Measurements from ENCODE around the gene TNNI3K.
"Not testable (repeated sequence)": the region's sequence is repeated elsewhere in the genome, so short reads cannot be mapped to it uniquely, and the experiment has no call there.

TNNI3K gene, protein sequence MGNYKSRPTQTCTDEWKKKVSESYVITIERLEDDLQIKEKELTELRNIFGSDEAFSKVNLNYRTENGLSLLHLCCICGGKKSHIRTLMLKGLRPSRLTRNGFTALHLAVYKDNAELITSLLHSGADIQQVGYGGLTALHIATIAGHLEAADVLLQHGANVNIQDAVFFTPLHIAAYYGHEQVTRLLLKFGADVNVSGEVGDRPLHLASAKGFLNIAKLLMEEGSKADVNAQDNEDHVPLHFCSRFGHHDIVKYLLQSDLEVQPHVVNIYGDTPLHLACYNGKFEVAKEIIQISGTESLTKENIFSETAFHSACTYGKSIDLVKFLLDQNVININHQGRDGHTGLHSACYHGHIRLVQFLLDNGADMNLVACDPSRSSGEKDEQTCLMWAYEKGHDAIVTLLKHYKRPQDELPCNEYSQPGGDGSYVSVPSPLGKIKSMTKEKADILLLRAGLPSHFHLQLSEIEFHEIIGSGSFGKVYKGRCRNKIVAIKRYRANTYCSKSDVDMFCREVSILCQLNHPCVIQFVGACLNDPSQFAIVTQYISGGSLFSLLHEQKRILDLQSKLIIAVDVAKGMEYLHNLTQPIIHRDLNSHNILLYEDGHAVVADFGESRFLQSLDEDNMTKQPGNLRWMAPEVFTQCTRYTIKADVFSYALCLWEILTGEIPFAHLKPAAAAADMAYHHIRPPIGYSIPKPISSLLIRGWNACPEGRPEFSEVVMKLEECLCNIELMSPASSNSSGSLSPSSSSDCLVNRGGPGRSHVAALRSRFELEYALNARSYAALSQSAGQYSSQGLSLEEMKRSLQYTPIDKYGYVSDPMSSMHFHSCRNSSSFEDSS

GRCh38 chr1:74235153-74235552, at the start of gene TNNI3K:
TNNI3K (plus strand) TSS chr1:74235387; CDS start chr1:74235452, 65 bp downstream.
- DNase-seq: no peak

GRCh38 chr1:74193908-74194307, 41.3 kb upstream of the TNNI3K start:
- DNase-seq: no peak

DNA sequence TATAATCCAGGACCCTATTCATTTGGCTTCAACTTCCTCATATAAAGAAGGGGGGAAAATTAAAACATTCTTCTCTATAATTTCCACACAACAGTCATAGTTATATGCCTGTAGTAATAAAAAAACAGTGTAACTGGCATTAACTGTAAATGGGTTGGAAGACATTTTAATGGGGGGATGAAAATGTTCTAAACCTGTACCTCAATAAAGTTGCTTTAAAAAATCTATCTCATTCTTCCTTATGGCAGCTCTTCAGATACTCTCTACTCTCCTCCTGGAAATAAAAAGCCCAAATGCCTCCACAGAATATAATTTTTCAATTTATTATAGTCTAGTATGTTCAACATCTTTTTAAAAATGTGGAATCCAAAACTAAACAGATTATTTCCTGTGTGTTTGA, 39.8 kb upstream of the TNNI3K start:
- DNase-seq: no peak

DNA sequence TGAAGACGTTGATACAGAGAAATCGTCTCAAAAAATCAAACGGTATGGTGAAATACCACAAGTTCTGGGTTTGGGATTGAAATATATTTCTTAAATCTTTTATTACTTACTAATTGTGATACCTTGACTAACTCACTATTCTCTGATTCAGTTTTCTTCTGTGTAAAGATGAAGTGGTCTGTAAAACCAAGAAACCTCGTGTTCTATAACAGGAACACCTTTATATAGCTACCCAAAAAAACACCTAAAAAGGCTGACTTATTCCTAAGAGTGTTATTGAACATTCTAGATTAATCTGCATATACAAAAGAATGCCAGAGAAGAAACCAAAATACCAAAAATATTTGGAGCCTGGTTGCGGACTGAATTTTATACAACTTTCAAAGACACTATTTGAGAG, 37.9 kb upstream of the TNNI3K start:
- no peak for DNase-seq

DNA sequence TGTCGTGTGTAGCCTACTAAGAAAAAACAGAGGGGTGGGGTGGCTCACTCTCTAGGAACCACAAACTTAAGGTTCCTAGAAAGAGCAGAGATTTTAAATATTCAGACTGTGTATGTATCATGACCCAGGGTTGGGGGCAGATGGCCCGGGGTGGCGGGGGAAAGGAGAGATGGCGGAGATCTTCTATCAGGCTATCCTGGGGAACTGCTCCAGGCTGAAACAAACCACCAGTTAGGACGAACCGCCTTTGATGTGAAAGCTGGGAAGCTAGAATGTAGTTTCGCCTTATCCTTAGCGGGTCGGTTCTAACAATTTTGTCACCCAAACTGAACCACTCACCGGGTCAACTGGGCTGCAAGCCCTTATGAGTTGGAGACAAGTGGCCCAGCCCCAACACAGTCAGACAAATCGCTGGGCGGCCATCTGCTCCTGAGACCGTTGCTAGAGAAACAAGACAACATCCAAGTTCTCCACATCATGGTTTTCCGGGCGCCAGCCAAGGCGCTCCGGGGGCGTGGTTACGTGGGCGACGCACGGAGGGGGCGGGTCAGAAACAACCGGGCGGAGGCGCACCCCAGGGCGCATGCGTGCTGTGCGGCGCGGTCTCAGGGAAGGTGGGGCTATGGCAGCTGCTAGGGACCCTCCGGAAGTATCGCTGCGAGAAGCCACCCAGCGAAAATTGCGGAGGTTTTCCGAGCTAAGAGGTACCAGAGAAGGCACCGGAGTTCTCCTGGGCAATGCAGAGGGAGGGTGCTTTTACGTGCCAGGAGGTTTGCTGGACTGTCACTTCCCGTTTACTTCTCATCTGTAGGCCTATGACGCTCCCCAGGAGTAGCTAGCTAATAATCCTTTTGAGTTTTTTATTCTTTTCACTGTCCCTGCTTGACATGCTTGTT, 37.3 kb upstream of the TNNI3K start, which contains the start of the genes FPGT and LRRIQ3:
Gene FPGT (plus strand): TSS at position 586 of the 896 bp plus-strand sequence. CDS start 37 bp downstream, at position 623.
Gene LRRIQ3 (minus strand): TSS at position 520 of the 896 bp plus-strand sequence. CDS start 14,492 bp downstream, outside the sequence.
- DNase-seq: peak; percentile 48

- no peak for DNase-seq
These were observed 35.7 kb upstream of the TNNI3K start for GRCh38 chr1:74199504-74199903.

DNA sequence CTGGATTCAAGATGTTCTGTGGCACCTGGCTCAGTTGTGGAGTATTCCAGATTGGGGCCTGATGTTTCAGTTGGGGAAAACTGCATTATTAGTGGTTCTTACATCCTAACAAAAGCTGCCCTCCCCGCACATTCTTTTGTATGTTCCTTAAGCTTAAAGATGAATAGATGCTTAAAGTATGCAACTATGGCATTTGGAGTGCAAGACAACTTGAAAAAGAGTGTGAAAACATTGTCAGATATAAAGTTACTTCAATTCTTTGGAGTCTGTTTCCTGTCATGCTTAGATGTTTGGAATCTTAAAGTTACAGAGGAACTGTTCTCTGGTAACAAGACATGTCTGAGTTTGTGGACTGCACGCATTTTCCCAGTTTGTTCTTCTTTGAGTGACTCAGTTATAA, 29.9 kb upstream of the TNNI3K start:
- no peak for DNase-seq

DNA sequence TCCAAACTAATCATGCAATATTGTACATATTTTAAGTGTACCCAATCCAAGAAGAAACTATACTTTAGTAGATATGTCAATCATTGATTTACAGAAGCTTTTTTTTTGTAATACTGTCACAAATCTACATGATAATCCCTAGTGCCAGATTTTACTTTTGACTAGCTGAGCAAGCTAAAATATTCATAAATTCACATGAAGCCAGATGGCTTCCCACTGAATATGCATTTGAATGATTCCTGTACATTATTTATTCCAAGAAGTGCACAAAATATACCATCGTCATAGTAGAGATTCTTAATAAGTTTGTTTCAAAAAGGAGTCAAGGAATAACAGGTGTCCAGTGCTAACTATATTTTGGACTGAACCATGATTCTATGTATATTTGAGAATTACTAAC, 20.0 kb upstream of the TNNI3K start:
- no peak for DNase-seq

GRCh38 chr1:74222701-74223100, 12.5 kb upstream of the TNNI3K start:
- no peak for DNase-seq

GRCh38 chr1:74223453-74223852, 11.7 kb upstream of the TNNI3K start:
- no peak for DNase-seq

DNA sequence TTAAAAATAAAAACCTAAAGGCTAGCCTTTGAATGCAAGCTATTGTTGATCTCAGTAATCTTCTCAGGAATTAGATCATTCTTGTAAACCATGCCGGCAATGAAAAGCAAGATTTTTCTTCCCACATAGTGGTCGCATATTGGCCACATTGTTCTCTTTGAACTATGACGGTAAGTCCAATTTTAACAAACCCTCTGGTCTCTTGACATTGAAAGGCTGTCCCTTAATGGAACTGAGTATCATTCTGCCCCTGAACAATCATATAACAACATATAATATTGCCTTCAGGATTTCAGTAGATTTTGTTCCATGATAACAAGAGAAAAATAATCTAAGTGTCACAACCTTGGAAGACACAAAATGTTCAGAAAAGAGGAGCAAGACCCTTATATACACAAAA, 1.3 kb downstream of the TNNI3K start:
- no peak for DNase-seq

DNA sequence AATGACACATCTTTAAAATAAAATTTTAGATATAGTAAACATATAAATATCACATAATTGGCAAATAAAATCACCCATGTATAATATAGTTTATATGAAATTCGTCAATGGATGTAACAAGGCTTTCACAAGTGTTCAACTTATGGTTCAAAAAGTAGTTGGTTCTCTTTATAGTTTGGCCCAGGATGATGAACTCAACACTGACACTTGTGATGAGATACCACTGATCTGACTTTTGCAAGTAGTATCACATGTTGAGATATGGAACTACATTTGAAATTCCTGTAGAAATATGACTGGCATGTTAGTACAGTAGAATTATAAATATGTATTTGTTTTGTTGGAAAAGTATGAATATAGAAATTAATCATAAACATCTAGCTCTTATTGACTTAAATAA, 1.8 kb downstream of the TNNI3K start:
- no peak for DNase-seq

DNA sequence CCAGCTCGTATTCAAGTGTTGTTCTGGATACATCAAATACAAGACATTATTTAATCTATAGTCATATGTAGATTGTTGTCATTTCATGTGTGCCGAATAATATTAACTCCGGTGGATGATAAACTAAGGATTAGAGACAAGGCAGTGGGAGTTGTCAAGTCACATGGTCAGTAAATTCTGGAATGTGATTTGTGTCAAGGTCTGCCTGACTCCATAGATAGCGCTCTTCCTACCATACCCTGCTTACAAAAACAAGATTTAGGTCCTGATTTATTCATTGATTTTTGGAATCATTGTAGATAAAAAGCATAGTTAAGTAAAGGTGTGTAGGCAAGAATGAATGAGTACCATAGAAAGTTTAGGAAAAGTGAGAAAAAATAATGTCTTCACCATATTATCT, 2.6 kb downstream of the TNNI3K start:
- no peak for DNase-seq

DNA sequence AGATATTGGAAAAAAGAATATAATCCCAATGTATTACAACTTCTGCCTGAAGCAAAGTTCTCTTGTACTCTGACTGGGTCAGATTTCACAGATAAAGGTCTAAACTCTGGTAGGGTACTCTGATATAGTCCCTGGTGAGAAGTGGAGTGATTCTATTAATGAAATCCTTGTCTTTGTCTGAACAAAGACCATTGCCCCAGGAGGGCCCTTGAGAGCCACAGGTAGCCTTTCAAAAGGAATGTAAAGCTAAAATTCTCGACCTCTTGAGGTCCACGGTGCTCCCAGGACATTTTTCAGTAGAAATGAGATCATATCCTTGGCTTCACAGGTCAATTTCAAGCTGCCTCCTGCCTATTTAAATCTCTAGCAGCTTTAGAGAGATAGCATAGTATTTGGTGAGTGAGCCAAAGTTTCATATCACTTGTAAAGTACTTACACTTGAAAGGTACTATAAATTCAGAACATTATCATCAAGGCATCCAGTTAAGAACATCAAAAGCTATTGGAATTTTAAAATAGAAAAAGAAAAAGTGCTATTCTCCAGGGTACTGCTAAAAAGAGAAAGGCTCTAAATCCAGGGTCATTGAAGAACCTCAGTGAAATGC, 10.1 kb downstream of the TNNI3K start:
- DNase-seq: no peak

DNA sequence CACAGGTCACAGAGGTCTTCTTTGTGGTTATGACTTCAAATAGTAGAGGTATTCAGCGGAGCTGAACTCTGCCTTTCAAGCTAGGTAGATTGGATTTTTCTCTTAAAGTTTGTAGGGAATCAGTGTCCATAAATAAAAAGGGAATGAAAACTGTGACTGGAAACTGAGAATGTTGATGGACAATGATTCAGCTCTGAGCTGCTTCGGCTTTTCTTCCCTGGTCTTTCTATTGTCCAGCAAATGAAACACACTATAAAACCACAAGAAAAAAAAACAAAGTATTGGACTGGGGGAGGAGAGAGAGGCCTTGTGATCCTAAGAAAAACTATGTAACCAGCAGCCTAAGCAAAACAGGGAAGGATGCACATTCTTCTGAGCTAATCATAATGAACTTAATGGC, 11.1 kb downstream of the TNNI3K start:
- no peak for DNase-seq

DNA sequence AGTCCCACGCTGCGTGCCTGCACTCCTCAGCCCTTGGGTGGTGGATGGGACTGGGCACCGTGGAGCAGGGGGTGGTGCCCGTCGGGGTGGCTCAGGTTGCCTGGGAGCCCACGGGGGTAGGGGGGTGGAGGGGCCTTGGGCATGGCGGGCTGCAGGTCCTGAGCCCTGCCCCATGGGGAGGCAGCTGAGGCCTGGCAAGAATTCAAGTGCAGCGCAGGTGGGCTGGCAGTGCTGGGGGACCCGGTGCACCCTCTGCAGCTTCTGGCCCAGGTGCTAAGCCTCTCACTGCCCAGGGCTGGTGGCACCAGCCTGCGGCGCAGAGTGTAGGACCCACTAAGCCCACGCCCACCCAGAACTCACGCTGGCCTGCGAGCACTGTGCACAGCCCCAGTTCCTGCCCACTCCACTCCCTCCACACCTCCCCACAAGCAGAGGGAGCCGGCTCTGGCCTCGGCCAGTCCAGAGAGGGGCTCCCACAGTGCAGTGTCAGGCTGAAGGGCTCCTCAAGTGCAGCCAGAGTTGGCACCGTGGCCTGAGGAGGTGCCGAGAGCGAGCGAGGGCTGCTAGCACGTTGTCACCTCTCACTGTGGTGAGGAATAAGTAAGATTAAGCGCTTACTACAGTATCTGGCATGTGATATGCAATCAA, 12.8 kb downstream of the TNNI3K start:
- no peak for DNase-seq

GRCh38 chr1:74253243-74253824, 18.1 kb downstream of the TNNI3K start:
- not testable (repeated sequence) for DNase-seq

GRCh38 chr1:74266001-74266400, 30.8 kb downstream of the TNNI3K start:
- DNase-seq: no peak

GRCh38 chr1:74271503-74271902, 36.3 kb downstream of the TNNI3K start:
- DNase-seq: no peak

DNA sequence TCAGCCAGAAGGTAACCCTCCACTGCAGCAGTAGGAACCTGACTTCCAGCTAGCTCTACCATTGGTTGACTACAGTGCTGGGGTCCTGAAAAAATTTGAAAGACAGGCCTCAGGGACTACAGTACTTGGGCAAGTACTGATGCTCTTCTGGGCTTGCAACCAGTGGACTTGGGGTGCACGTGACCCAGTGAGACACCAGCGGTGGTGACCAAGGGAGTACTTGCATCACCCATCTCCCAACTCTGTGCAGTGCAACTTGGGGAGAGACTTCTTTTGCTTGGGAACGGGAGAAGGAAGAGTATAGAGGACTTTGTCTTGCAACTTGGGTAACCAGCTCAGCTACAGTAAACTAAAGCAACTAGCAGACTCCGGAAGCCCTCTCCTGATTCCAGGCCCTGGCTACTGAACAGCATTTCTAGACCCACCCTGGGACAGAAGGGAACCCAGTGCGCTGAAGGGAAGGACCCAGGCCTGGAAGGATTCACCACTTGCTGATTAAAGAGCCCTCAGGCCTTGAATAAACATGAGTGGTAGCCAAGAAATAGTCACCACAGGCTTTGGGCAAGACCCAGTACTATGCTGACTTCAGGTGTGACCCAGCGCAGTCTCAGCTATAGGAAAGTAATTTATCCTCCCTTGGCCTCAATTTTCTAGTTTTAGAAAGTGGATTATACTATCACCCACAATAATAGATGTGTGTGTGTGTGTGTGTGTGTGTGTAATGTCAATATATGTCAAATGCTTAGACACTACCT, 45.6 kb downstream of the TNNI3K start:
- DNase-seq: no peak

DNA sequence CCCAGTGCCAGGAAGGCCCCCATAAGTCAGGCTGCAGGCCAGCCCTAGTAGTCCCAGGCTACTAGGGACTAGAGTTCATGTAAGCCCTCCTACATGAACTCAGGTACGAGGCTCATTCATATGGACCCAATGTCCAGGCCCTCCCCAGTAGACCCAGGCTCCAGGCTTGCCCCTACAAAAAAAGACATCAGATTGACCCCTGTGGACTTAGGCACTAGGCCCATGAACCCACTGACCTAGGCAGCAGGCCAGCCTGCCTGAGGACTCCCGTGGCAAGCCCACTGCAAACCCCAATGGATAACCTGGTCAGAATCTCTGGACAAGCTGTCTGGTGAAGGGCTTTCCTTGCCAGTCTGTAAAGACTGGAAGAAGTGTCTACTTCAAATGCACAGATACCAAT, 51.2 kb downstream of the TNNI3K start:
- no peak for DNase-seq

All from 8988T (cell line).